Spleen (tissue), 11 donors: ENCODE measurements around the gene ZDHHC24. TPM values are rescaled to one million over a fixed set of nuclear protein-coding genes. Genes with fewer than 3 reads are reported as not detected.

ENCODE experiments used
- DNase-seq: peaks from one replicate; pipeline ENCODE4 v3.0.0-alpha.2; 2020
- H3K27ac ChIP-seq, 8 donors: fragments of 200-600 bp; sonication (generic) in 7 of 8; 1 replicate in 4 of 8; 2 replicates in 4 of 8; pipeline versions ENCODE4 v1.5.0 to v1.8.0; 2016 to 2021; ENCODE audit warnings: inconsistent platforms in 4 of 8, mild to moderate bottlenecking in 4 of 8, moderate library complexity in 1 of 8
- H3K27me3 ChIP-seq, 7 donors: fragments of 200-600 bp; sonication (generic) in 6 of 7; replicated peaks in 1 of 7; 1 replicate in 4 of 7; 2 replicates in 3 of 7; pipeline versions ENCODE4 v1.5.0 to v1.8.0; 2016 to 2021; ENCODE audit warnings: inconsistent platforms in 3 of 7, mild to moderate bottlenecking in 1 of 7
- H3K36me3 ChIP-seq, 6 donors: fragments of 200-600 bp; sonication (generic) in 5 of 6; 1 replicate in 4 of 6; 2 replicates in 2 of 6; pipeline versions ENCODE4 v1.5.0 to v1.8.0; 2016 to 2021; ENCODE audit warnings: inconsistent platforms in 2 of 6
- H3K4me1 ChIP-seq, 6 donors: fragments of 200-600 bp; sonication (generic) in 5 of 6; 1 replicate in 3 of 6; 2 replicates in 3 of 6; pipeline versions ENCODE4 v1.5.0 to v1.8.0; 2016 to 2021; ENCODE audit warnings: inconsistent platforms in 3 of 6
- H3K4me3 ChIP-seq, 8 donors: fragments of 200-600 bp; sonication (generic) in 7 of 8; 1 replicate in 4 of 8; 2 replicates in 4 of 8; pipeline versions ENCODE4 v1.5.0 to v1.8.0; 2016 to 2021; ENCODE audit warnings: inconsistent platforms in 4 of 8, mild to moderate bottlenecking in 4 of 8, moderate library complexity in 2 of 8
- H3K9me3 ChIP-seq, 8 donors: fragments of 200-600 bp; sonication (generic) in 7 of 8; 1 replicate in 4 of 8; 2 replicates in 4 of 8; pipeline versions ENCODE4 v1.5.0 to v1.8.0; 2016 to 2021; ENCODE audit warnings: inconsistent platforms in 4 of 8
- POLR2A ChIP-seq, 3 donors: fragments of 450-650 bp; IDR thresholded peaks; one replicate each; pipeline ENCODE4 v1.5.1; 2017; ENCODE audit warnings: antibody characterized with exemption in 3 of 3, mild to moderate bottlenecking in 1 of 3
- POLR2AphosphoS5 ChIP-seq, 3 donors: sonication (generic); formaldehyde crosslinking; IDR thresholded peaks; one replicate each; pipeline ENCODE4 v1.5.1; 2017; ENCODE audit warnings: antibody characterized with exemption in 3 of 3
- WGBS, 5 donors: extraction: QIAGEN DNeasy Blood & Tissue Kit in 3 of 5; methylation state at CpG; one replicate each; pipeline versions ENCODE4 v1.1.5 to v1.1.7; 2013 to 2018; 5-methylcytosine and 5-hydroxymethylcytosine counted together
- intact Hi-C: fragments of 100-400 bp; cut with DNase I; formaldehyde crosslinking; loops from one replicate; pipeline ENCODE4 v1.15.0; 2023; ENCODE audit warnings: low total_unique reads
- polyA plus RNA-seq, 3 donors: library from polyadenylated mRNA; stranded (reverse); fragments of 200-250 nt; gene quantifications; one replicate each; pipeline ENCODE4 v1.2.1, GENCODE V29; 2013
- total RNA-seq, 7 donors: library from RNA; depleted of rRNA in 3 of 7; stranded (reverse); fragments of >200 nt in 3 of 7; fragmentation: NEBNext Ultra II Directional in 4 of 7; extraction: Animal tissue kit (Norgen Biotek cat#: 25700) in 4 of 7; gene quantifications; one replicate each; pipeline versions ENCODE4 v1.1.0 to v1.2.1, GENCODE V29; 2016 to 2021
- TF ChIP-seq, protein P1 (sequence below), 11 experiments: fragments of 200-600 bp in 7 of 11; fragments of 450-650 bp in 4 of 11; sonication (generic) in 4 of 11; IDR thresholded peaks in 8 of 11; conservative IDR thresholded peaks in 3 of 11; 1 replicate in 7 of 11; 2 replicates in 4 of 11; pipeline versions ENCODE4 v1.4.0 to v1.8.0; 2016 to 2021; ENCODE audit warnings: antibody characterized with exemption in 11 of 11, inconsistent platforms in 4 of 11, mild to moderate bottlenecking in 1 of 11
- donor health status: healthy with polysubstance abuse.
- donor health status: DM: no; HTN: no; CAD: no; lungs with moderate emphysema.
- donor health status: DM: no; HTN: no; CAD: no.
- donor health status: Bipolar disorder and iron deficiency.
- donor health status: healthy.
- donor health status: DM: no; HTN: no; CAD: no.
- donor health status: DM: yes; HTN: yes; CAD: no.

The ZDHHC24 gene
- total and polyA plus RNA-seq, 10 donors: 9.1 to 25.7 (median 21.1) TPM

DNA sequence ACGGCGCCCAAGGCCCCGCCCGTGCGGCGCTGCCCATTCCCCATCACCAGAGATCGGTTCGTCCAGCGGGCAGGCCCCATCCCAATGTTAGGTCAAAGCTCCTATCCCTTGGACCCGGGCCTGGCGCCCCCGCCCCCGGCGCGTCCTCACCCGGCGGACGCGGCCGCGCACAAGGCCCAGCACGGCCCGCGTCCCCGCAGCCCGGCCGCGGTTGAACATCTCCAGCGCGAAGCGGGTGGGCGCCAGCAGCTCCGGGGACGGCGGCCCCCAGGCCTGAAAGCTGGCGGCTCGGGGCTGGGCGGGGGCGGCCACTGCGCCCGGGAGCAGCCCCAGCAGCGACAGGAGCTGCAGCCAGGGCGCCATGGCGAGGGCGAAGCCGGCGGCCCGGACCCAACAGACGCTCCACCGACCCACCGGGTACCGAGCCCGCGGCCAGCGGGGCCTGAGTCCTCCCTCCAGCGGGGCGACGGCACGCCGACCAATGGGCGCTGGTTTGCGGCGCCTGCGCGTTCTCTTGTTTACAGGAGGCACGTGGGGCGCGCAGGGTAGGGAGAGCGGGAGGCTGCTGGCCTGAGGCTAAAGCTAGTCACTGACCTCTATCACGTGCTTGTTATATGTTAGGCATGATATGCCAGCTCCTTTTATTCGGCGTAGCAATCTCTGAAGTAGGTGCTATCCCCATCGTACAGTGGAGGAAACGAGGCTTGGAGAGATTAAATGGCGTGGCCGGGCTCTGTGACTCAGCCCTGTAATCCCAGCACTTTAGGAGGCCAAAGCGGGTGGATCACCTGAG is 22.5 kb upstream of the ZDHHC24 start, which contains the start of gene CTSF:
TSS of gene CTSF (minus strand) at position 483 of the 793 bp plus-strand sequence. CDS start at position 363, 120 bp downstream.
- H3K27me3 ChIP-seq: peaks cover 0 to 23% (median 3%) of the 10 kb centered on the region in 7 donors

DNA sequence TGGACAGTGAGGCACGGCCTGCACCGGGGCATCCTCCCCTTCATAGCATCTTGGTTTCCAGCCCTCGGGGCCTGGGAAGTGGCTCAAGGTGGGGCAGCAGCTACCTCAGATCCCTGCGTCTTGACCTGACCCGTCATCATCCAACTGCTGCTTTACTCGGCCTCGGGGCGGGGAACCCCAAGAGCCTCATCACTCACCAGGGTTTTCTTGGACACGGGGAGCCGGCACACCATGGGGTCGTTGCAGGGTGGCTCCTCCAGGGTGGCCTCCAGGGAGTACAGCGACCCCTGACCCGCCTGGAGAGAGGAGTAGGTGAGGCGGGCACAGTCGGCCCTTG is 21.9 kb upstream of the ZDHHC24 start:
- Histone ChIP-seq H3K27ac (peak overlapping the region in 2 of 8 donors; percentile 1 to 39), H3K4me3 (peak overlapping the region; percentile 55 to 83 (median 72)), H3K27me3 (peaks cover 0 to 23% (median 3%) of the 10 kb centered on the region in 7 donors), H3K4me1 (peaks cover 0 to 23% (median 18%) of the 10 kb centered on the region in 6 donors), H3K9me3 (no peaks in the 10 kb centered on the region), H3K36me3 (peaks cover 0 to 20% (median 0%) of the 10 kb centered on the region in 6 donors)
- TF ChIP-seq, protein P1, sequence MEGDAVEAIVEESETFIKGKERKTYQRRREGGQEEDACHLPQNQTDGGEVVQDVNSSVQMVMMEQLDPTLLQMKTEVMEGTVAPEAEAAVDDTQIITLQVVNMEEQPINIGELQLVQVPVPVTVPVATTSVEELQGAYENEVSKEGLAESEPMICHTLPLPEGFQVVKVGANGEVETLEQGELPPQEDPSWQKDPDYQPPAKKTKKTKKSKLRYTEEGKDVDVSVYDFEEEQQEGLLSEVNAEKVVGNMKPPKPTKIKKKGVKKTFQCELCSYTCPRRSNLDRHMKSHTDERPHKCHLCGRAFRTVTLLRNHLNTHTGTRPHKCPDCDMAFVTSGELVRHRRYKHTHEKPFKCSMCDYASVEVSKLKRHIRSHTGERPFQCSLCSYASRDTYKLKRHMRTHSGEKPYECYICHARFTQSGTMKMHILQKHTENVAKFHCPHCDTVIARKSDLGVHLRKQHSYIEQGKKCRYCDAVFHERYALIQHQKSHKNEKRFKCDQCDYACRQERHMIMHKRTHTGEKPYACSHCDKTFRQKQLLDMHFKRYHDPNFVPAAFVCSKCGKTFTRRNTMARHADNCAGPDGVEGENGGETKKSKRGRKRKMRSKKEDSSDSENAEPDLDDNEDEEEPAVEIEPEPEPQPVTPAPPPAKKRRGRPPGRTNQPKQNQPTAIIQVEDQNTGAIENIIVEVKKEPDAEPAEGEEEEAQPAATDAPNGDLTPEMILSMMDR (IDR thresholded peaks at IDR 0.05 in 8 of 11, conservative IDR thresholded peaks at IDR 0.05 in 3 of 11): no peak
- TF ChIP-seq POLR2AphosphoS5 (IDR thresholded peaks at IDR 0.05) (no peak), POLR2A (IDR thresholded peaks at IDR 0.05) (no peak)
- intact Hi-C loops: no loop called here
- WGBS, 5 donors: 62 to 100% (median 69%) methylated on average over 1 to 15 of the region's 15 CpGs
- DNase-seq: no peak

More for the DNA sequence above, 22.5 kb upstream of the ZDHHC24 start, which contains the start of gene CTSF:
- H3K36me3 ChIP-seq: peaks cover 0 to 20% (median 0%) of the 10 kb centered on the region in 6 donors
- no peaks in the 10 kb centered on the region for H3K9me3 ChIP-seq
- DNase-seq: peak; percentile 95
- WGBS, 5 donors: 5 to 32% (median 6%) methylated on average over 10 to 77 of the region's 77 CpGs
- H3K4me3 ChIP-seq: peak within 1 kb of the TSS; percentile 55 to 83 (median 72)
- peaks cover 0 to 23% (median 18%) of the 10 kb centered on the region in 6 donors for H3K4me1 ChIP-seq
- peak within 1 kb of the TSS in 4 of 8 donors; percentile 1 to 65 (median 49) for H3K27ac ChIP-seq
- TF ChIP-seq, protein P1 (IDR thresholded peaks at IDR 0.05 in 8 of 11, conservative IDR thresholded peaks at IDR 0.05 in 3 of 11): no peak
- peak; percentile 74 to 87 (median 81) for TF ChIP-seq POLR2AphosphoS5 (IDR thresholded peaks at IDR 0.05)
- intact Hi-C loops: no loop called here

DNA sequence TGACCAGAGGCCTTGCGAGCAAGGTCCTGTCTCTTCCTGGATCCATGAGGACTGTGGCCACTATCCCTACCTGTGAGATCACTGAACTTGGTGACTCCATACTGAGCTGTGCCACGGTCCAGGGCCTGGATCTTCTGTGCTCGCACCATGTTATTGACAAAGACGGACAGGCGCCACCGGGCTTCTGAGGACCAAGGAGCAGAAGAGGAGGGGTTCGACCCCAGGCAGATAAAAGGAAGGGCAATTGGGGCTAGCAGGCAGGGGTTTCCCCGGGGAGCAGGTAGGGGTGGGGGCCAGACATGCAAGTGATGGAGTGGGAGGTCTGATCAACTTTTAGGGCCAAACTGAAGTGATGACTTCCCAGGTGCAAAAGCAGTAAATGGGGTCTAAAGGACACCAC is 20.4 kb upstream of the ZDHHC24 start:
- no peaks in the 10 kb centered on the region for H3K9me3 ChIP-seq
- no peak overlapping the region for H3K4me3 ChIP-seq
- TF ChIP-seq POLR2AphosphoS5 (IDR thresholded peaks at IDR 0.05): no peak
- TF ChIP-seq, protein P1 (IDR thresholded peaks at IDR 0.05 in 8 of 11, conservative IDR thresholded peaks at IDR 0.05 in 3 of 11): no peak
- TF ChIP-seq POLR2A (IDR thresholded peaks at IDR 0.05): no peak
- no peak overlapping the region for H3K27ac ChIP-seq
- peaks cover 0 to 23% (median 18%) of the 10 kb centered on the region in 6 donors for H3K4me1 ChIP-seq
- peaks cover 0 to 20% (median 0%) of the 10 kb centered on the region in 6 donors for H3K36me3 ChIP-seq
- DNase-seq: no peak
- 89 to 98% (median 93%) methylated on average over 8 of the region's 8 CpGs for WGBS, 5 donors
- H3K27me3 ChIP-seq: peaks cover 0 to 23% (median 3%) of the 10 kb centered on the region in 7 donors
- intact Hi-C loops: no loop called here

DNA sequence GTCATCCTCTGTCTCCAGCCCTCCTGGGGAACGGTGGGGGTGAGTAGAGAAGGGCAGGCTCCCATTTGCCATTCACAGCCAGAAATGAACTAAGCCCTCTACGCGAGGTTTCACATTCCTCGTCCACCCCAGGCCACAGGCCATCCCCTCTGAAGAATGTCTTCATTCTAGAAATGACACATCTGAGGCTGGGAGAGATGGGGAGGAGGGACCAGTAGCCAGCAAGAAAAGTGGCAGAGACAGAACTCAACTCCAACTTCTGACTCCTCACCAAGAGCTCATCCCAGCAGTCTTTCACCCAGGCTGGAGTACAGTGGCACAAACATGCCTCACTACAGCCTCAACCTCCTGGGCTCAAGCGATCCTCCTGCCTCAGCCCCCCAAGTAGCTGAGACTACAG is 19.1 kb upstream of the ZDHHC24 start:
- intact Hi-C loops: no loop called here
- Histone ChIP-seq H3K27me3 (peaks cover 0 to 25% (median 3%) of the 10 kb centered on the region in 7 donors), H3K9me3 (no peaks in the 10 kb centered on the region), H3K4me3 (no peak overlapping the region), H3K4me1 (peaks cover 0 to 23% (median 18%) of the 10 kb centered on the region in 6 donors), H3K27ac (no peak overlapping the region), H3K36me3 (peaks cover 0 to 20% (median 0%) of the 10 kb centered on the region in 6 donors)
- TF ChIP-seq POLR2A (IDR thresholded peaks at IDR 0.05) (no peak), POLR2AphosphoS5 (IDR thresholded peaks at IDR 0.05) (no peak)
- TF ChIP-seq, protein P1 (IDR thresholded peaks at IDR 0.05 in 8 of 11, conservative IDR thresholded peaks at IDR 0.05 in 3 of 11): no peak
- DNase-seq: no peak
- WGBS, 5 donors: 80 to 89% (median 84%) methylated on average over 5 of the region's 5 CpGs
